Smooth muscle cell (in vitro differentiated cells): Measurements from ENCODE around the gene DIAPH1. TPM values are rescaled to one million over a fixed set of nuclear protein-coding genes. Genes with fewer than 3 reads are reported as not detected.

Experiments
- DNase-seq: peaks from one replicate; lab custom pipeline; 2025; ENCODE audit not compliant: unreplicated experiment; lab: John Stamatoyannopoulos, UW
- H2AFZ ChIP-seq: fragments of 200-600 bp; sonication (generic); 2 replicates; pipeline ENCODE4 v1.6.0; 2016; ENCODE audit warnings: antibody characterized with exemption, low read depth, mild to moderate bottlenecking
- H3F3A ChIP-seq: fragments of 200-600 bp; sonication (generic); 2 replicates; pipeline ENCODE4 v1.6.0; 2017; ENCODE audit warnings: antibody characterized with exemption, low read depth
- H3K27ac ChIP-seq: fragments of 200-600 bp; sonication (generic); 2 replicates; pipeline ENCODE4 v1.5.1; 2016; ENCODE audit warnings: low read depth, mild to moderate bottlenecking
- H3K27me3 ChIP-seq: fragments of 200-600 bp; sonication (generic); 2 replicates; pipeline ENCODE4 v1.6.1; 2016; ENCODE audit warnings: low read depth, mild to moderate bottlenecking
- H3K36me3 ChIP-seq: fragments of 200-600 bp; sonication (generic); 2 replicates; pipeline ENCODE4 v1.5.1; 2016; ENCODE audit warnings: low read depth
- H3K4me1 ChIP-seq: fragments of 200-600 bp; sonication (generic); 2 replicates; pipeline ENCODE4 v1.5.1; 2016; ENCODE audit warnings: low read depth
- H3K4me2 ChIP-seq: fragments of 200-600 bp; sonication (generic); 2 replicates; pipeline ENCODE4 v1.6.0; 2016; ENCODE audit warnings: mild to moderate bottlenecking
- H3K4me3 ChIP-seq: fragments of 200-600 bp; sonication (generic); 2 replicates; pipeline ENCODE4 v1.5.1; 2016; ENCODE audit warnings: mild to moderate bottlenecking
- H3K79me2 ChIP-seq: fragments of 200-600 bp; sonication (generic); 2 replicates; pipeline ENCODE4 v1.6.0; 2016; ENCODE audit warnings: low read depth, mild to moderate bottlenecking
- H3K9ac ChIP-seq: fragments of 200-600 bp; sonication (generic); 2 replicates; pipeline ENCODE4 v1.6.0; 2016; ENCODE audit warnings: low read depth
- H3K9me3 ChIP-seq: fragments of 200-600 bp; sonication (generic); replicated peaks from 2 replicates; pipeline ENCODE4 v1.5.1; 2016; ENCODE audit warnings: low read depth
- H4K20me1 ChIP-seq: fragments of 200-600 bp; sonication (generic); 2 replicates; pipeline ENCODE4 v1.6.0; 2016; ENCODE audit warnings: low read depth
- WGBS: methylation state at CpG from one replicate; pipeline ENCODE4 v1.1.7; 2016; ENCODE audit warnings: low lambda C conversion rate; 5-methylcytosine and 5-hydroxymethylcytosine counted together
- polyA plus RNA-seq: library from polyadenylated mRNA; unstranded; fragments of >200 nt; fragmentation: Nextera tagmentation; extraction: Ambion mirVana; gene quantifications from 2 replicates; pipeline ENCODE4 v1.2.1, GENCODE V29; 2016
- total RNA-seq: library from RNA; depleted of rRNA; stranded (reverse); fragments of >200 nt; gene quantifications from 2 replicates; pipeline ENCODE4 v1.2.3, GENCODE V29; 2014
- TF ChIP-seq, protein P1 (sequence below): fragments of 200-600 bp; sonication (generic); IDR thresholded peaks from 2 replicates; pipeline ENCODE4 v1.5.1; 2017; ENCODE audit warnings: borderline replicate concordance, mild to moderate bottlenecking, antibody characterized with exemption; ENCODE audit not compliant: insufficient read depth, poor library complexity, severe bottlenecking

Gene DIAPH1
- total and polyA plus RNA-seq, 2 experiments from 2014 or later: 15.4 to 26.7 TPM

GRCh38 chr5:141508798-141509611, 109.8 kb downstream of the DIAPH1 start:
- Histone ChIP-seq H3F3A (peaks cover 46% of the 10 kb centered on the region), H3K4me1 (peaks cover 28% of the 10 kb centered on the region)

DNA sequence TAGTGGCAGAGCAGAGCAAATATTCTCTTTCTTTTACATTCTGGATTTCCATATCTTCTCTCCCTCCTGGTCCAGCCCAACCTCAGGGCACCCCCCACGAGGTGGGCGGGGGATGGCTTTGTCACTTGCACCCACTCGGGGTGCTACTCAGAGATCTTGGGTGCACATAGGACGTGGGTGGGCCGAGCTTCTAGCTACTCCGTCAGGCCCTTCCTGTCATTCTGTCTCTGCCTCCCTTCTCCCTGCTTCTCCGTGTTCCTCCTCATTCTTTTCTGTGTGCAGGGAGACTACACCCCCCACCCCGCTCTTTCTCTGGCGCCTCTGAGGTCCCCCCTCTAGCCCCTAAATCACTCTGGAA, 110.4 kb downstream of the DIAPH1 start:
- H3K4me1 ChIP-seq: peaks cover 28% of the 10 kb centered on the region
- 4% methylated on average over 7 of the region's 9 CpGs for WGBS
- H3K27me3 ChIP-seq: no peaks in the 10 kb centered on the region
- H3K9me3 ChIP-seq: no peaks in the 10 kb centered on the region
- H3K27ac ChIP-seq: peak overlapping the region; percentile 90
- peaks cover 7% of the 10 kb centered on the region for H3K79me2 ChIP-seq
- H4K20me1 ChIP-seq: no peaks in the 10 kb centered on the region
- H3K9ac ChIP-seq: peak overlapping the region; percentile 60
- H2AFZ ChIP-seq: no peak overlapping the region
- peaks cover 3% of the 10 kb centered on the region for H3K36me3 ChIP-seq
- H3F3A ChIP-seq: peaks cover 46% of the 10 kb centered on the region
- H3K4me3 ChIP-seq: peak overlapping the region; percentile 33
- TF ChIP-seq, protein P1, sequence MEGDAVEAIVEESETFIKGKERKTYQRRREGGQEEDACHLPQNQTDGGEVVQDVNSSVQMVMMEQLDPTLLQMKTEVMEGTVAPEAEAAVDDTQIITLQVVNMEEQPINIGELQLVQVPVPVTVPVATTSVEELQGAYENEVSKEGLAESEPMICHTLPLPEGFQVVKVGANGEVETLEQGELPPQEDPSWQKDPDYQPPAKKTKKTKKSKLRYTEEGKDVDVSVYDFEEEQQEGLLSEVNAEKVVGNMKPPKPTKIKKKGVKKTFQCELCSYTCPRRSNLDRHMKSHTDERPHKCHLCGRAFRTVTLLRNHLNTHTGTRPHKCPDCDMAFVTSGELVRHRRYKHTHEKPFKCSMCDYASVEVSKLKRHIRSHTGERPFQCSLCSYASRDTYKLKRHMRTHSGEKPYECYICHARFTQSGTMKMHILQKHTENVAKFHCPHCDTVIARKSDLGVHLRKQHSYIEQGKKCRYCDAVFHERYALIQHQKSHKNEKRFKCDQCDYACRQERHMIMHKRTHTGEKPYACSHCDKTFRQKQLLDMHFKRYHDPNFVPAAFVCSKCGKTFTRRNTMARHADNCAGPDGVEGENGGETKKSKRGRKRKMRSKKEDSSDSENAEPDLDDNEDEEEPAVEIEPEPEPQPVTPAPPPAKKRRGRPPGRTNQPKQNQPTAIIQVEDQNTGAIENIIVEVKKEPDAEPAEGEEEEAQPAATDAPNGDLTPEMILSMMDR: no peak
- H3K4me2 ChIP-seq: peak overlapping the region; percentile 82
- no peak for DNase-seq

More at GRCh38 chr5:141508798-141509611, 109.8 kb downstream of the DIAPH1 start:
- DNase-seq: peak; percentile 77
- Histone ChIP-seq H3K4me2 (peak overlapping the region; percentile 82), H3K27me3 (no peaks in the 10 kb centered on the region), H4K20me1 (no peaks in the 10 kb centered on the region), H3K9me3 (no peaks in the 10 kb centered on the region), H3K27ac (peak overlapping the region; percentile 90), H3K4me3 (peak overlapping the region; percentile 33), H3K79me2 (peaks cover 2% of the 10 kb centered on the region), H3K36me3 (peaks cover 3% of the 10 kb centered on the region), H2AFZ (no peak overlapping the region), H3K9ac (peak overlapping the region; percentile 60)
- TF ChIP-seq, protein P1: no peak
- WGBS: 9% methylated on average over 15 of the region's 23 CpGs

- Histone ChIP-seq H3K4me2 (peak overlapping the region; percentile 82), H3K9ac (no peak overlapping the region), H2AFZ (no peak overlapping the region), H3K4me1 (peaks cover 28% of the 10 kb centered on the region), H4K20me1 (no peaks in the 10 kb centered on the region), H3K4me3 (no peak overlapping the region), H3K27me3 (no peaks in the 10 kb centered on the region), H3F3A (peaks cover 46% of the 10 kb centered on the region), H3K79me2 (peaks cover 7% of the 10 kb centered on the region), H3K36me3 (peaks cover 3% of the 10 kb centered on the region), H3K9me3 (no peaks in the 10 kb centered on the region), H3K27ac (peak overlapping the region; percentile 90)
- TF ChIP-seq, protein P1: no peak
- 14% methylated on average over 11 of the region's 11 CpGs for WGBS
- no peak for DNase-seq
Observed at GRCh38 chr5:141507387-141508091, 111.3 kb downstream of the DIAPH1 start.
